ENCODE results near the gene GPN2. TPM values are rescaled to one million over a fixed set of nuclear protein-coding genes. Genes with fewer than 3 reads are reported as not detected.
"Not testable (repeated sequence)": the region's sequence is repeated elsewhere in the genome, so short reads cannot be mapped to it uniquely, and the experiment has no call there.

GPN2 gene
- total and polyA plus RNA-seq, 2 donors (not counting 1 experiment from before 2014, with no cell fraction given) = 12.2 to 21.5 TPM

DNA sequence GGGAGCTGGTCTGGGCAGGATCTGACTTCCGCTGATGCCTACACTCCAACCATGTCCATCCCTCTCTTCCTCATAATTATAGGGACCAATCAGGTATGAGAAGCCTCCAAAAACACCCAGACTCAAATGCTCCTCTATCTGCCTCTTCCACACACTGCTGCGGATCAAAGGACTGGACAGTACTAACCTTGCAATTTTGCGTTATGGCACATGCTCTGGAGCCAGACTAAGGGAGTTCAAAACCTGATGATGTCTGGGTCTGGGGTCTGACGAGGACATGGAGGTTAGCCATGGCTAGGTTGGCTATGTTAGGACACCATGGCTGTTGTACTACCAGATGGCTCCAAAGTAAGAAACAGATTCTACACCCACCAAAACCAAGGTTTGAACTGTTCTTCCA is 10.3 kb downstream of the GPN2 start:
- Histone ChIP-seq H2AFZ (ENCODE audit: low read length) (no peak overlapping the region), H3K4me2 (ENCODE audit: extremely low read depth, insufficient read depth, low read length) (no peak overlapping the region), H3K27me3 (ENCODE audit: control insufficient read depth, insufficient read depth, low read length) (no peaks in the 10 kb centered on the region), H4K20me1 (ENCODE audit: control insufficient read depth, extremely low read depth, insufficient read depth, low read length) (no peaks in the 10 kb centered on the region), H3K27ac (ENCODE audit: insufficient read depth, low read length) (no peak overlapping the region), H3K36me3 (ENCODE audit: control insufficient read depth, insufficient read depth, low read length) (peaks cover 19% of the 10 kb centered on the region), H3K4me3 (replicated peaks in 1 of 4; ENCODE audit: control extremely low read depth in 1 of 4, insufficient read depth in 1 of 4, low read depth in 3 of 4, low read length in 4 of 4) (no peak overlapping the region), H3K9ac (ENCODE audit: insufficient read depth, low read length) (no peak overlapping the region), H3K79me2 (ENCODE audit: control insufficient read depth, insufficient read depth, low read length) (no peaks in the 10 kb centered on the region), H3K4me1 (ENCODE audit: control insufficient read depth, extremely low read depth, insufficient read depth, low read length) (no peaks in the 10 kb centered on the region), H3K9me3 (ENCODE audit: control insufficient read depth, insufficient read depth, low read depth, low read length) (no peaks in the 10 kb centered on the region)
- no peak for DNase-seq (ENCODE audit: low read depth in 2 of 2)
- TF ChIP-seq, protein P1, sequence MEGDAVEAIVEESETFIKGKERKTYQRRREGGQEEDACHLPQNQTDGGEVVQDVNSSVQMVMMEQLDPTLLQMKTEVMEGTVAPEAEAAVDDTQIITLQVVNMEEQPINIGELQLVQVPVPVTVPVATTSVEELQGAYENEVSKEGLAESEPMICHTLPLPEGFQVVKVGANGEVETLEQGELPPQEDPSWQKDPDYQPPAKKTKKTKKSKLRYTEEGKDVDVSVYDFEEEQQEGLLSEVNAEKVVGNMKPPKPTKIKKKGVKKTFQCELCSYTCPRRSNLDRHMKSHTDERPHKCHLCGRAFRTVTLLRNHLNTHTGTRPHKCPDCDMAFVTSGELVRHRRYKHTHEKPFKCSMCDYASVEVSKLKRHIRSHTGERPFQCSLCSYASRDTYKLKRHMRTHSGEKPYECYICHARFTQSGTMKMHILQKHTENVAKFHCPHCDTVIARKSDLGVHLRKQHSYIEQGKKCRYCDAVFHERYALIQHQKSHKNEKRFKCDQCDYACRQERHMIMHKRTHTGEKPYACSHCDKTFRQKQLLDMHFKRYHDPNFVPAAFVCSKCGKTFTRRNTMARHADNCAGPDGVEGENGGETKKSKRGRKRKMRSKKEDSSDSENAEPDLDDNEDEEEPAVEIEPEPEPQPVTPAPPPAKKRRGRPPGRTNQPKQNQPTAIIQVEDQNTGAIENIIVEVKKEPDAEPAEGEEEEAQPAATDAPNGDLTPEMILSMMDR (conservative IDR thresholded peaks at IDR 0.05 in 1 of 2, IDR thresholded peaks at IDR 0.05 in 1 of 2; ENCODE audit: low read depth in 1 of 2, low read length in 2 of 2) = no peak
- no peak for TF ChIP-seq EZH2 (IDR thresholded peaks at IDR 0.05; ENCODE audit: low read length, missing control alignments)

DNA sequence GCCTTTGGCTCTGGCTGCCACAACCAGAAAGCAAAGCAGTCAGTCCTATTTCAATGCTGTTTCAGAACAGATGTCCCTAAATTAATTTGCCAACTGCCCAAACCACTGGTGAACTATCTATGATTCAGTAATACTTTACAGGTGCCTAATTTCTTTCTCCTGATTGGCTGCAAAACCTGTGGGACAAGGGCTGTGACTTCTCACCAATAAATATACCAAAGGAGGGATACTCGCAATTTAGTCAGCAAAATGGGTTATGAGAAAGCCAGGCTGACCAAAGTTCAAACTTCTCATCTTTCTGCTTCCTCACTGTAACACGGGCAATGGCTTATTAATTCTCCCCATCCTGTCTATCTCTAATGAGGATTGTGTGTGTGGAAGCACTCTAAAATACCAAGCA is 12.8 kb downstream of the GPN2 start:
- Histone ChIP-seq H3K9ac (ENCODE audit: insufficient read depth, low read length) (no peak overlapping the region), H3K79me2 (ENCODE audit: control insufficient read depth, insufficient read depth, low read length) (no peaks in the 10 kb centered on the region), H3K27me3 (ENCODE audit: control insufficient read depth, insufficient read depth, low read length) (no peaks in the 10 kb centered on the region), H3K36me3 (ENCODE audit: control insufficient read depth, insufficient read depth, low read length) (peaks cover 10% of the 10 kb centered on the region), H3K4me3 (replicated peaks in 1 of 4; ENCODE audit: control extremely low read depth in 1 of 4, insufficient read depth in 1 of 4, low read depth in 3 of 4, low read length in 4 of 4) (no peak overlapping the region), H3K4me1 (ENCODE audit: control insufficient read depth, extremely low read depth, insufficient read depth, low read length) (no peaks in the 10 kb centered on the region), H3K9me3 (ENCODE audit: control insufficient read depth, insufficient read depth, low read depth, low read length) (no peaks in the 10 kb centered on the region), H3K4me2 (ENCODE audit: extremely low read depth, insufficient read depth, low read length) (no peak overlapping the region), H2AFZ (ENCODE audit: low read length) (no peak overlapping the region), H3K27ac (ENCODE audit: insufficient read depth, low read length) (no peak overlapping the region), H4K20me1 (ENCODE audit: control insufficient read depth, extremely low read depth, insufficient read depth, low read length) (no peaks in the 10 kb centered on the region)
- no peak for DNase-seq (ENCODE audit: low read depth in 2 of 2)
- no peak for TF ChIP-seq EZH2 (IDR thresholded peaks at IDR 0.05; ENCODE audit: low read length, missing control alignments)
- TF ChIP-seq, protein P1 (conservative IDR thresholded peaks at IDR 0.05 in 1 of 2, IDR thresholded peaks at IDR 0.05 in 1 of 2; ENCODE audit: low read depth in 1 of 2, low read length in 2 of 2) = no peak

DNA sequence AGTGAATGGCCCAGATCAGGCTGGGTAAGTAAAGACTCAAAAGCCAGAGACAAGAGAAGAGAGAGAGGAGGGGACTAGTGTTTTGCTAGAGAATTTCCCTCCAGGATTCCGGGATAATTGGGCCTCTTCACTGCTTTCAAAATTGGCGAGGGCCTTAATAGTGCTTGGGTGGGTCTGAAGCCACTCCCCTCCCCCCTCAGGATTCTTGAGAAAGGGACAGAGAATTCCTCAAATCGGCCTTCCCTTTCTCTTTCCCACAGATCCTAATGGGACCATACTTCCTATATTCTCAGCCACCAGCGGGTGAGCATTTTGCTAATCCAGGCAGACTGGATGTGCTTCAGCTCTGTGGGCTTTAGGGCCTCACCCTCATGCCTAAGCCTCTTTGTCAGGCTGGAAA is 15.2 kb downstream of the GPN2 start:
- no peak overlapping the region for H3K27ac ChIP-seq (ENCODE audit: insufficient read depth, low read length)
- no peak overlapping the region for H3K4me3 ChIP-seq (replicated peaks in 1 of 4; ENCODE audit: control extremely low read depth in 1 of 4, insufficient read depth in 1 of 4, low read depth in 3 of 4, low read length in 4 of 4)
- no peak overlapping the region for H3K4me2 ChIP-seq (ENCODE audit: extremely low read depth, insufficient read depth, low read length)
- no peaks in the 10 kb centered on the region for H4K20me1 ChIP-seq (ENCODE audit: control insufficient read depth, extremely low read depth, insufficient read depth, low read length)
- H3K27me3 ChIP-seq (ENCODE audit: control insufficient read depth, insufficient read depth, low read length) = no peaks in the 10 kb centered on the region
- no peaks in the 10 kb centered on the region for H3K79me2 ChIP-seq (ENCODE audit: control insufficient read depth, insufficient read depth, low read length)
- no peaks in the 10 kb centered on the region for H3K9me3 ChIP-seq (ENCODE audit: control insufficient read depth, insufficient read depth, low read depth, low read length)
- no peak for DNase-seq (ENCODE audit: low read depth in 2 of 2)
- no peaks in the 10 kb centered on the region for H3K4me1 ChIP-seq (ENCODE audit: control insufficient read depth, extremely low read depth, insufficient read depth, low read length)
- no peak overlapping the region for H2AFZ ChIP-seq (ENCODE audit: low read length)
- no peak for TF ChIP-seq EZH2 (IDR thresholded peaks at IDR 0.05; ENCODE audit: low read length, missing control alignments)
- TF ChIP-seq, protein P1 (conservative IDR thresholded peaks at IDR 0.05 in 1 of 2, IDR thresholded peaks at IDR 0.05 in 1 of 2; ENCODE audit: low read depth in 1 of 2, low read length in 2 of 2) = no peak
- H3K9ac ChIP-seq (ENCODE audit: insufficient read depth, low read length) = no peak overlapping the region
- H3K36me3 ChIP-seq (ENCODE audit: control insufficient read depth, insufficient read depth, low read length) = peaks cover 9% of the 10 kb centered on the region

- H3K4me3 ChIP-seq (replicated peaks in 1 of 4; ENCODE audit: control extremely low read depth in 1 of 4, insufficient read depth in 1 of 4, low read depth in 3 of 4, low read length in 4 of 4); H4K20me1 ChIP-seq (ENCODE audit: control insufficient read depth, extremely low read depth, insufficient read depth, low read length); H3K27ac ChIP-seq (ENCODE audit: insufficient read depth, low read length); H3K9me3 ChIP-seq (ENCODE audit: control insufficient read depth, insufficient read depth, low read depth, low read length); H3K36me3 ChIP-seq (ENCODE audit: control insufficient read depth, insufficient read depth, low read length); DNase-seq (ENCODE audit: low read depth in 2 of 2); H3K9ac ChIP-seq (ENCODE audit: insufficient read depth, low read length); H3K79me2 ChIP-seq (ENCODE audit: control insufficient read depth, insufficient read depth, low read length); H2AFZ ChIP-seq (ENCODE audit: low read length); H3K4me2 ChIP-seq (ENCODE audit: extremely low read depth, insufficient read depth, low read length); H3K27me3 ChIP-seq (ENCODE audit: control insufficient read depth, insufficient read depth, low read length); H3K4me1 ChIP-seq (ENCODE audit: control insufficient read depth, extremely low read depth, insufficient read depth, low read length): not testable (repeated sequence)
Observed at GRCh38 chr1:26873097-26873496, 17.0 kb downstream of the GPN2 start.

Data from fibroblast of lung (primary cell).